Urothelium cell line (cell line): ENCODE data around the gene EPS8L3.
"Not testable (repeated sequence)": the region's sequence is repeated elsewhere in the genome, so short reads cannot be mapped to it uniquely, and the experiment has no call there.

Experiments
- DNase-seq: peaks from one replicate; pipeline ENCODE4 v3.0.0; 2011; ENCODE audit warnings: low spot score, mixed read lengths
- FAIRE-seq: peaks from 2 replicates; lab custom pipeline; 2011; peaks lifted over from hg19 to GRCh38; lab: Jason Lieb, UNC

The EPS8L3 gene

DNA sequence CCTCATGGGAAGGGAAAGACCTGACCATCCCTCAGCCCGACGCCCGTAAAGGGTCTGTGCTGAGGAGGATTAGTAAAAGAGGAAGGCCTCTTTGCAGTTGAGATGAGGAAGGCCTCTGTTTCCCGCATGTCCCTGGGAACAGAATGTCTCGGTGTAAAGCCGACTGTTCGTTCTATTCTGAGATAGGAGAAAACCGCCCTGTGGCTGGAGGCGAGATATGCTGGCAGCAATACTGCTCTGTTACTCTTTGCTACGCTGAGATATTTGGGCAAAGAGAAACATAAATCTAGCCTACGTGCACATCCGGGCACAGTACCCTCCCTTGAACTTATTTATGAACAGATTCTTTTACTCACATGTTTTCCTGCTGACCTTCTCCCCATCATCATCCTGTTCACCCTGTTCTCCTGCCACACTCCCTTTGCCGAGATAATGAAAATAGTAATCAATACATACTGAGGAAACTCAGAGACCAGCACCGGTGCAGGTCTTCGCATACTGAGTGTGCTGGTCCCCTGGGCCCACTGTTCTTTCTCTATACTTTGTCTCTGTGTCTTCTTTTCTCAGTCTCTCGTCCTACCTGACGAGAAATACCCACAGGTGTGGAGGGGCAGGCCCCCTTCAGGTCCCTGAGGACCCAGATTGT is 3.4 kb upstream of the EPS8L3 start:
- not testable (repeated sequence) for DNase-seq, FAIRE-seq

DNA sequence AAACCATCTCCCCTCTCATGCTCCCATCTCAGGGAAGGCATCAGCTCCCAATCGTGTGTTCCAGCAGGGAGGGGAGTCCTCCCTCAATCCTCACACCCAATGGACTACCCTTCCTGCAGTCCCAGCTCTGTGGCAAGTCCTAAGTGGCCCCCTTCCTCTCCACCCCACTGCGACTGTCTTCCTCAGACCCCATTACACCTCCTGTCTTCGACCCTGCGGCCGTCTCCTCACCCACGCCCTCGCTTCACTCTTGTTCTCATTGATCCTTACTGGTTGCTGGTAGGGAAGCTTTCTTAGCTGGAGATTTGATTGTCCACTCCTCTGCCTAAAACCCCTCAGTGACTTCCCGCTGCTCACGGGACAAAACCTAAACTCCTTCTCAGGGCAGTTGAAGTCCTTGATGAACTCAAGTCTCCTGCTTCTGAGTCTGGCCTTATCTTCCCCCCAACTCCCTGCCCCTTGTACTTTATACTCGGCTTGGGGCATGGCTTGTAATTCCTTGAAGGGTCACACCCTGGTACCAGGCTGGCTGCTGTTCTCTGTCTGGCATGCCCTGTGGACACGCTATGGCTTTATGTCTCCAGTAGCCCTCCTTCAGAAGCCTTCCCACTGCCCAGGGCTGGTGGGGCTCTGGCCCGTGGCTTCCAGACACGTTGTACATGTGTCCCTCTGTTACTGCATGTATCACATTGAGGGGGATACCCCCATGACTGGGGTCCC is 2.3 kb upstream of the EPS8L3 start:
- no peak for FAIRE-seq
- DNase-seq: no peak

DNA sequence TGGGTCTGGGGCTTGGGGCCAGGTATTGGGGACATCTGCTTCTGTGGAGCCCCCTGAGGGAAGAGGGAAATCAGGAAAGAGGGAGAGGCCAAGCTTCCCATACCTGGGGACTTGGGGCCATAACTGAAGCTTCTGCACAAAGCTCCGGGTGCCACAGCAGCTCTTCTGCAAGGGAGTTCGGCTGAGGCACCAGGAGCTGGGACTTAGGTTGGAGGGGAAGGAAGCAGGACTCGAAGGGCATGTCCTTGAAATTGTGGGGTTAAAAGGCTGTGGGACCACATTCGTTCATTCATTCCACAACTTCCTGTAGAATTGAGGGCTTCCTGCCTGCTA is 1.7 kb upstream of the EPS8L3 start:
- DNase-seq (no peak), FAIRE-seq (no peak)

DNA sequence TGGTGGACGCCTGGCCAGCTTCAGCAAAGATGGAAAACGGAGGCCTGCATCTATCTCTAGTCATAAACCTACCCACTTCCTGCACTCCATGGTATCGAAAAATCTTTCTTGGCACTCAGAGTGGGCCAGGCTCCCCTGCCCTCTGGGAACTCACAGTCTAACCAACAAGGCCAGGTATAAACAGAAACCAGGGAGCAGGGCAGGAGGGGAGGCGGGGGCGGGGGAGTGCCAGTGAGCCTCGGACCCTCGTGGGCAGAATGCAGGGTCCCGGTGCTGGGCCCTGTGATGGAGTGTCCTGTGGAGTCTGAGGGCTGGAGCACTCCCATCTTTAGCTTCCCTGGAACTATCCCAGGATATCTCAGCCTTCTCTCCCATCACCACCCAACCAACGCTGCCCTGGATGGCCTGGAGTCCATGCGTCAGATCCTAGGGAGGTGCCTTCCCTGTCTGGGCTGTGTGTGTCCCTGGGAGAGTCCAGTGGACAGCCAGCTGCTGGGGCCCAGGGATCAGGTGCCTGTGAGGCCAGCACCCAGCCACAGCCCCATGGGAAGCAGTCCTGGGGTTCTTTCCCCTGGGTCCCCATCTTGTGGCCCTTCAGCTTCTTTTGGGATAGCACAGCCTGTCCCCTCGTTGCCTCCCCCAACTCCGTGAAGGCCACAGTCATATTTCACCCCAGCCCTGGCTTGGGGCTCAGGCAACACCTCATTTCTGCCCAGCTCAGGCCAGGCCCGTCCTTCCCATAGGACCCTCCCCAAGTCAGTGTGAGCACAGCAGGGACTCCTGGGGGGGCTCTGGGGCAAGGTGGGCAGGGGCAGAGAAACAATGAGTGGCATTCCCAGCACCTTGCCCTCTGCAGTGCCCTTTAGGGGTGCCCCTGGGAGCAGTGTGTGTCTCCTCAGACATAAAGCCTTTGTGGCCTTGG is 1.1 kb upstream of the EPS8L3 start:
- FAIRE-seq: no peak
- no peak for DNase-seq

DNA sequence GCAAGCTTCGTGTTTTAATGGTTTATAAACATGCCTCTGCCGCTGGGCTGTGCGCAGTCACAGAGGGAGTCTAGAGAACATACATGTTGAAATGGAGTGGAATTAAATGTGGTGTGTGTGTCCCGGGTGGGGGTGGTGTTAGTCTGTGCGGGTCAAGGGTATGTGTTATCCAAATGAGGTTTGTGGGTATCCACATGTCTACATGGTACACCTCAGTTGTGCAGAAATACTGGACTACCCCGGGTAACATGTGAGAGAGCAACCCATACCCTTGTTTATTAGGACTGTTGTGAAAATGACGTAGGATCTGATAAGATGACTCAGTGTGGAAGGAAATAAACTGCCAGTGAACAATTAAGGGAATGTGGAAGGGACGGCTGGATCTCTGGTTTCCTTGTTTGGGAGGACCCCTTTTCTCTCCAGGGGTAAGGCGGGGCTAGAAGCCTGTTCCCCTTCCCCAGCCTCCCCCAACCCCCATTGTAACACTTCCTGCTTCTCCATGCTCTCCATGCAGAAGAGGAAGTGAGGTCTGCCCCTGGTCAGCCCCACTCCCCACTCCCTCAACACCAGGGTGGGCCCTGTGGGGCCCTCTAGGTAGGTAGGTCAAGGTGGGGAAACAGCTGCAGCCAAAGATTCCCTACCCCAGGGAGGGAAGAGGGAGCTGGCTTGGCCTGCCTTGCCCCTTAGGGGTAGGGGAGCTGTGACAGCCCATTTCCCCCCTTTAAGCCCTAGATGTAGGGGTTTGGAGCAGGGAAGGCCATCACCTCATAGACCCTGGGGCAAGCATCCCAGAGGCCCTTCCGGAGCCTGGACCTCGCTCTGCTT is 690 bp downstream of the EPS8L3 start:
- DNase-seq: no peak
- peak; percentile 59 for FAIRE-seq

DNA sequence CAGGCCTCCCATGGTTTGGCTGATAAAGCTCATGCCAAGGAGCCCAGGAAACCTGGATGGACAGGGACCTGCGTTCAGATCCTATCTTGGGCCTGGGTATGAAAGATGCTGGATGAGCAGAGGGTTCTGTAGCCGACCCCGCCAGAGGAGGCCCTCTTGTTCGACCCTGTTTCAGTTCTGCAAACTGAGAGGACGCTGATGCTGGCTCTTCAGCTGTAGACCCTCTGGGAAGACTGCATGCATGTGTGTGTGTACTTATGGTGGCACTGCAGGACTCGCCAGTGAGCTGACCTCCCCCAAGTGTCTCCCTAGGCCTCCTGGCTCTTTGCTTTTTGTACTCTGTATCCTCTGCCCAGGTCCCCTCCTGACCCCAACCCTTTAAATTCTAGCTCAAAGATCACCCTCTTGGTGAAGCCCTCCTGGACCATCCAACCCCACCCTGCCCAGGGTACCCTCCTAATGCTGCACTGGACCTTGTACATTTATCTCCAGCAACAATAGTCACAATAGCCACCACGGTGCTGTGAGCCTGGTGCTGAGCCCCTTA is 1.6 kb downstream of the EPS8L3 start:
- no peak for FAIRE-seq
- no peak for DNase-seq

DNA sequence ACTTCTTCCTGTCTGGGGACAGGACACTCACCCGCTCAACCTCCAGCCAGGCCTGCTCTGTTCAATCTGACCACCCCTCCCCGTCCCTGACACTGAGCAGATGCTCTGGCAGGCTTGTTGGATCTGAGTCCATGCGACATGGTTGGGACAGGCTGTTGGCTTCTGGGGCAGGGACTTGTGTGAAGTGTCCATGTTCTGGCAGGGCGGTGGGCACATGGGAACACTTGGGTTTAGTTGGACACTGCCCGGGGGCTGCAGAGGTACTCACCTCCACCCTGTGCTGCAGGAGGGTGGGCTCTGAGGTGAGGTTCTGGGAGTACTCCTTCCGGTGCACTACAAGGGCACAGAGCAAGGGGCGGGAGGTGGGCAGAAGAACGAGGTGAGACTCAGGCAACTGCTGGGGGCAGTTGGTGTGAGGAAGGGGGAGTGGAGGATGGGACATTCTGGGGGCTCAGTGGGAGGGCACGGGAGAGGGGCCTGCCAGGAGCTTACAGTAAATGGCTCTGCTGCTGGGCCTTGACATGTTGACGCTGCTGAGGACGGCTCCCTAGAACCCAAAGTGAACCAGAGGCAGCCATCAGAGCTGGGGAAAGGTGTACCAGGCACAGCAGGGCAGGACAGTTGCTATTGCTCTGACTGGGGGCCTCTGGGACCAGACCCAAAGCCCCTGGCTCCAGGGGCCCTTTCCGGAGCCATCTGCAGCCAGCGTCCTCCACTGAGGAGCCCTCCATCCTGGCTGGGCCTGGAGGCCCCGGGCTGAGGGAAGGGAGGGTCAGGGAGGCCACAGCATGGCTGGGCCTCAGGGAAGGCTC is 2.3 kb downstream of the EPS8L3 start:
- FAIRE-seq (no peak), DNase-seq (no peak)

DNA sequence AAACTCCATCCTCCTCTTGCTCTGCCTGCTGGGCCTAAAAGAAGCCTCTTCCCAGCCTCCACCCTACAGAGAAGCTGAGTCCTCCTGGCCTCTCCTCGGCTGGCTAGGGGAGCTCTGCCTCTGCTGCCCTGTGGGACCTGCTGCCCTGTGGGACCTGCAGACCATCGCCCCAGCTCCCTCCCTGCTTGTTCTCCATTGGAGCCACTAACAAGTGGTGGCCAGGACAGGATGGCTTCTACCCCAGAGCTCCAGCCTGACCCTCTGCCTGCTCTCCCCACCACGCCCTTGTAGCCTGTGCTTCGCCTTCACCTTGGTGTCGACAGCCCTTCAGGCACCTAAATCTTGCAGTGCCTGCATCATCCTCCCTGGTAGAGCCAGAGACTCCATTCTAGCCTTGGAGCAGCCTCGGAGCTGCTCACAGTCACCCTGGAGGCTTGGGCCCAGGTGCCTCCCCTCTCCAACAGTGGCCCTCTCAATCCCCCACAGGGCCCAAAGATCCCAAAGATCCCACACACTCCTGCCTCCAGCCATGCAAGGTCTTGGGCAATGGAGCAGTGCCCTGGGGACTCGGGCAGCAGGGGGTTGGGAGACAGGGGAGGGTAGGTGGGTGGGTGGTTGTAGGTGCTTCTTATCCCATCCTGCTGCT is 3.0 kb downstream of the EPS8L3 start:
- FAIRE-seq (no peak), DNase-seq (no peak)

DNA sequence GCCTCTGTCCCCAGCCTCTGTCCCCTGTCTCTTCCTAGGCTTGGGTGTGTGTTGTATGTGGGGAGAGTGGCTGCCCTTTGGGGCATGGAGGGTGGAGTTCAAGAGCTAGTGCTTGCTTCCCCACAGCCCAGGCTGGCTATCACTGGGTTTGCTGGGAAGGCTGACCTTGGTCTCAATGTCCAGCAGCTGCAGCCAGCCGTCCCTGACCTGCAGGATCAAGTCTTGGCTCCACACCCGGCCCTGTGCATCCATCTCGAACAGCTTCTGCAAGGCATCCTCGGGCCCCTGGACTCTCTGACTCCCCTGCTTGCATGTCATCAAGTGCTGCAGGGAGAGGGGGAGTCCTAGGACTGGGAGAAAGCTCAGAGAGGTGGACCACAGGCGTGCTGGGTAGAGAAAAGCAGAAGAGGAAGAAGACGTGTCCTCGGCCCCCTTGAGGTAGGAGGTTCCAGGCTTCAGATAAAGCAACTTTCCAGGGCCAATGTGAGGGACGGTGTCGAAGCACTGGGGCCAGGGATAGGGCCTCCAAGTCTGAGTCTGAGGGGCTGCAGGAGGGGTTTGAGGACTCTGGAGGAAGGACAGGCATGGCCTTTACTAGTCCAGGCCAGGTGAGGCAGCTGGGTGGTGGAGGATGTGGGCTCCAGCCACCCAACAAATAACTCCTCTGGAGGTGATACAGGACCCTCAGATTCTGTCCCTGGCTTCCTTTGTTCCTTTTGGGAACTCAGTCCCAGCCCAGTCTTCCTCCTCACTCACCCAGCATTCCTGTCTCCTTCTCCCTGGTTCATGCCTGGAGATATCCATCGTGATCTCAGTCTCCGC is 4.0 kb downstream of the EPS8L3 start:
- FAIRE-seq (no peak), DNase-seq (no peak)

DNA sequence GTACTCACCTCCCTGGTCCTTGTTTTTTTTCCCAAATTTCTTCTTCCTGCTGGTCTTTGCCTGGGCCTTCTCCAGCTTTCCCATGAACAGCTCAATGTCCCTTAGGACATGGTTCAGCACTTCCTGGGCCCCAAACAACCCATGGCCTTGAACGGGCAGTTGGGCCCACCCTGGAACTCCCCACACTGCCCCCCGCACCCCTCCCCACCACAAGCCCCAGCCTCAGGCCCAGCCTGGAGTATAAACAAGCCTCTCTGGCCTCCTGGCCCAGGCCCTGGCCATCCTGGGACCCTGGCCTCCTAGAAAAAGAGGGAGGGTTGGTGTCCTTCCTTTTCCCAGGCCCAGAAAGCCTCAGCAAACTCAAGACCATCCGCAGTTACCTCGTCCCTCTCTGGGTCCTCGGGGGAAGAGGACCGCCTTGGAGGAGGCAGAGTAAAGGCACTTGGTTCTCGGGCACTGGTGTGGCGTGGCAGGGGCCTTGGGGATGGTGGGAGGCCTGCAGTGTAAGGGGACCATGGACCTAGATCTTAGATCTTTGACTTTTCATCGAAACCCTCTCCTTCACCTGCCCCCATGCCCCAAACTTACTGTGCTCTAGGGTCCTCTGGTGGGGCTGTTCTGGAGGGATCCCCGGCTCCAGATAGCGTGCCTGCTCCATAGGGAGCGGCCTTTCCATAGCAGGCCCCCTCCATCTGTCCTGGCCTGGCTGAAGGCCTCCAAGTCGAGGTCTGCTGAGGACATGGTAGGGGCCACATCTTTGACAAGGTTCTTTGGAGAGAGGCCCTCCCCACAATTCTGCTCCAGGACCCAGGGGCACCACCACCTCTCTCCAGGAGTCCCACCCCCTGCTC is 5.6 kb downstream of the EPS8L3 start:
- no peak for FAIRE-seq
- no peak for DNase-seq

DNA sequence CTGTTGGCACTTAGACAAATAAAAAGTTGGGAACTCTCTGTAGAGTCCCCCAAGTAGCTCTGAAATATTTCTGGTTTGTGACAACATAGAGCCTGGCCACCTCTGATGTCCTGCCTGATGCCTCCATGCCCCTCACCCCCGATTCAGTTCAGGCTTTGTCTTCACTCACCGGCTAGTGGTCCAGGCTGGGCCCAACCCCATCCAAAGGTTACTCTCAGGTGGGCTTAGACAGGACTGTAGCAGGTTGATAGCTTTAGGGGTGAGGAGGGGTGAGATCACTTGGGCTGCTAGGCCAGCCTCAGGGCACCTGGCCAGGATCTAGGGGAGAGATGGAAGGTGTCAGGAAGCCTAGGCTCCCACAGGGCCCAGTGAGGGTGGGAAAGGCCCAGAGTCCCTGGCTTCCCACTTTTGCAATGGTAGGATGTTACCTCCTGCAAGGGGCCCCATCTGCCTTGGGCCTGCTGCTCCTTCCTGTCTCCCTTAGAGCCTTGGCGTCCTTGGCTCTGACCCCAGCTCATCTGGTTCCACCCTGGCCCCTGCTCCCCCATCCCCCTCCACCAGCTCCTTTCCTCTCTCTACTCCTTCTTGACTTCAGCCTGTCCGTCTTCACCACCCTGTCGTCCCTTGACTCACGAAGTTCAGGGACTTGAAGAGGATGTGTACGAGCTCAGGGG is 6.7 kb downstream of the EPS8L3 start:
- FAIRE-seq: no peak
- DNase-seq: no peak

DNA sequence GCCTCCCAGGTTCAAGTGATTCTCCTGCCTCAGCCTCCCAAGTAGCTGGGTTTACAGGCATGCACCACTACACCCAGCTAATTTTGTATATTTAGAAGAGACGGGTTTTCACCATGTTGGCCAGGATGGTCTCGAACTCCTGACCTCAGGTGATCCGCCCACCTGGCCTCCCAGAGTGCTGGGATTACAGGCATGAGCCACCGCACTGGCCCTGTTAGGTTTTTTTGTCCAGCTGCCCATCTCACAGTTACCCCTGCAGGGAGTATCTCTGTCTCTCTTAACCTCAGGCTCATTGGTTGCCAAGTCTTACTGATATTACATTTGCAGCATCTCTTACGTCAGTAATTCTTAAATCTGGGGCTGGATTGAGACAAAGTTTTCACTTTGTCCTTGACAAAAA is 7.4 kb downstream of the EPS8L3 start:
- DNase-seq, FAIRE-seq: not testable (repeated sequence)

DNA sequence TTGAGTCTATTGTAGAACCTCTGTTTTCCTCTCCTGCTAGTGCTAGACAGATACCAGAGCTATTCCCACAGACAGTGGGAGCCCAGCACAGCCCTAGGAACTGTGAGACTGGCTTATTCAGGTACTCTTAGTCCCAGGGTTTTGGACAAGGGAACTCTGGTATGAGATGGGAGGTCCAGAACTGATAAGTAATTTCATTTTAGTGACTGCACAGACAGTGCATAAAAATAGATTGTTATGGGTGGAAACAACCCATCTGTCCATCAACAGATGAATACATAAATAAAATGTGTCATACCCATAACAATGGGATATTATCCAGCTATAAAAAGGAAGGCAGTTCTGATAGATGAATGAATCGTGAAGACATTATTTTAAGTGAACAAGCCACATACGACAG is 9.0 kb downstream of the EPS8L3 start:
- DNase-seq: no peak
- peak; percentile 58 for FAIRE-seq

DNA sequence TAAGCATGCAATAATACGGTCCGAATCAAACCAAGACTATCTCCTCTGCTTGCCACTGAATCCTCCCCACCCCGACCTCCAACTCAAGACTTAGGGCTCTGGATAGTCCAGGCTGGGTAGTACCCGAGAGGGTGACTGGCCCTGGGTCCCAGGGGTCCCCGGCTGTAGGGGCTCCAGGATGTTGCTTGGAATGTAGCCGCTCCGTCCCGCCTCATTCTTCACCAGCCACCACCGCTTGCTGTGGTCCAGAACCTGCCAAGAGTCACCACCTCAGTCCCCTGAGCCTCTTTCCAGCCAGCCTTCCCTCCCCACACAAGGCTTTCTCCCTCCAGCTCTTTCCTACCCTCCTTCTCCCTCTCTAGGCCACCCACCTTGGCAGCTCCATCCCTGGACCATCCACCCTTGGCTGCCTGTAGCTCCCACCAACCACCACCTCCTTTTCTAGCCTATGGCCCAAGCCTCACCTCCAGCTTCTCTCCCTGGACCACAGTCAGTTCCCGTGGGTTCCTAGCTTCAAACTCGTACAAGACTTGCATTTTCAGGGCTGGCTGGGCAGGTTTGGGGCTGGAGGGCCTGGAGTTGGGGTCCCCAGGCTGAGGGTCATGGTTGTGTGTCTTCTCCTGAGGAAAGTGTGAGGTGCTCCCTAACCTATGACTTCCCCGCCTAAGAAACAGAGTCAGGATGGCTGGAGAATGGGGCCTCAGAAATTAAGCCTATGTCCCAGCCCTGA is 12.0 kb downstream of the EPS8L3 start:
- no peak for FAIRE-seq
- no peak for DNase-seq

DNA sequence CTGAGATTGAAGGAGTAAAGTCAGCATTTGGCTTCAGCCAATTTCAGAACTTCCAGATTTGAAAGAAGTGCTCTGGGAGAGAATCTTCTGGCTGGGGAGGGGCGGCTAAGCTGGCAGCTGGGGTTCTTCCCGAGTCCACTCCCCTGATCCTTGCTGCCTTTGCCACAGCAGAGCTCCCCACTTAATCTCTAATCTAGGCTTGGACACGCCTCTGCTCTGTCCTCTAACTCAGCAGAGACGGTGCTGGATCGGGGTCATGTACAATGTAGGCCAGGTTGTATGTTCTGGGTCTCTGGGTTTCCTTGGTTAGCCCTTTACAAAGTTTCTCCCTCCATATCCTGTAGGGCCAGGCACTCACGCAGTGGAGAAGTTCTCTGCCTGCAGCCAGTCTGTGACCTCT is 12.8 kb downstream of the EPS8L3 start:
- FAIRE-seq (no peak), DNase-seq (no peak)

DNA sequence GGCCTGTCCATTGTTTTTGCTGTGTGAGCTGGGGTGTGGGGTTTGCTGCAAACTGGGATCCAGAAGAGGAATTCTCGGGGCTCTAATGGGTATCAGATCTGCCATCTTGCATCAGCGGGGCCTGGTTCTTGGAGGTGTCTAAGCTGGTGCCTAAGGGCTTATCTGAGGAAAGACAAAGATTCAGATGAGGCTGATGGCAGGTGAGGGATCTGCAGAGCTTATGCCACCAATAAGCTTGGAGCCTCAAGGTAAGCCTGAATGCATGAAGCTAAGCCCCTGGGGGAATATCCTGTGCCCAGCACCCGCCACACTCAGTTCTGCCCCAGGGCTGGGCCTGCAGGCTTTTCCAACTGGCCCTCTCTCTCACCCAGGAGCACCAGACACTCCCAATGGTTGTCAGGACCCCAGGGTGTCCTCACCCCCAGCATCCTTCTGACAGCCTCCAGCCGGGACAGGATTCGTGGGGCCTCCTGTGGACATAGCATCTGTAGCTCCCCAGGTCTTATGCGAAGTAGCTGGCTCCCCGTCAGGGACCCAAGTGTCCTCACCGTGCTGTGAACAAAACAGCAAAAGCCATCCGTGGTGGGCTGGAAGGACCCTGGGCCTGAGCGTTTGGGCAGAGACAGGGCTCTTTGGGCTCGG is 13.4 kb downstream of the EPS8L3 start:
- FAIRE-seq (no peak), DNase-seq (no peak)
